Transverse colon (tissue), 4 donors: Measurements from ENCODE around the gene TMEM53. TPM values are rescaled to one million over a fixed set of nuclear protein-coding genes. Genes with fewer than 3 reads are reported as not detected.

Source experiments
- DNase-seq: peaks from one replicate; pipeline ENCODE4 v3.0.0-alpha.2; 2019
- H3K27ac ChIP-seq, 4 donors: fragments of 200-600 bp; sonication (generic); 2 replicates each; pipeline ENCODE4 v1.5.1; 2016 to 2018; ENCODE audit warnings: inconsistent platforms in 4 of 4
- H3K27me3 ChIP-seq: fragments of 200-600 bp; sonication (generic); 2 replicates; pipeline ENCODE4 v1.5.1; 2017; ENCODE audit warnings: inconsistent platforms
- H3K36me3 ChIP-seq, 4 donors: fragments of 200-600 bp; sonication (generic); 2 replicates each; pipeline ENCODE4 v1.5.1; 2017 to 2019; ENCODE audit warnings: inconsistent platforms in 4 of 4
- H3K4me1 ChIP-seq, 4 donors: fragments of 200-600 bp; sonication (generic); 2 replicates each; pipeline ENCODE4 v1.5.1; 2017 to 2020; ENCODE audit warnings: inconsistent platforms in 4 of 4
- H3K4me3 ChIP-seq, 4 donors: fragments of 200-600 bp; sonication (generic); 1 replicate in 1 of 4; 2 replicates in 3 of 4; pipeline versions ENCODE4 v1.5.1 to v1.6.1; 2017 to 2019; ENCODE audit warnings: inconsistent platforms in 4 of 4
- H3K9me3 ChIP-seq, 2 donors: fragments of 200-600 bp; sonication (generic); 2 replicates each; pipeline ENCODE4 v1.5.1; 2017 to 2019; ENCODE audit warnings: inconsistent platforms in 2 of 2
- CTCF ChIP-seq, 5 experiments: fragments of 200-600 bp in 3 of 5; fragments of 450-650 bp in 2 of 5; sonication (generic) in 3 of 5; IDR thresholded peaks; 1 replicate in 2 of 5; 2 replicates in 3 of 5; pipeline ENCODE4 v1.5.1; 2016 to 2017; ENCODE audit warnings: antibody characterized with exemption in 5 of 5, inconsistent platforms in 3 of 5, mild to moderate bottlenecking in 2 of 5, moderate library complexity in 1 of 5
- EP300 ChIP-seq: sonication (generic); formaldehyde crosslinking; IDR thresholded peaks from one replicate; pipeline ENCODE4 v1.6.1; 2017; ENCODE audit warnings: antibody characterized with exemption, low read depth
- POLR2A ChIP-seq: fragments of 450-650 bp; IDR thresholded peaks from one replicate; pipeline ENCODE4 v1.6.1; 2016; ENCODE audit warnings: antibody characterized with exemption, mild to moderate bottlenecking, moderate library complexity
- POLR2AphosphoS5 ChIP-seq, 3 donors: sonication (generic); formaldehyde crosslinking; IDR thresholded peaks; one replicate each; pipeline ENCODE4 v1.6.1; 2016; ENCODE audit warnings: antibody characterized with exemption in 3 of 3
- WGBS, 2 donors: methylation state at CpG; one replicate each; pipeline ENCODE4 v1.1.5; 2018; ENCODE audit warnings: low coverage in 1 of 2; 5-methylcytosine and 5-hydroxymethylcytosine counted together
- in situ Hi-C, 4 donors: fragments of 200-750 bp; cut with MboI; loops; one replicate each; pipeline versions ENCODE4 v1.15.0 to v1.15.1; 2017; ENCODE audit warnings: low sequenced_read_pairs in 3 of 4, low pct_ligation_motif_present in 1 of 4, low pct_unique_long_range_greater_than_20kb in 1 of 4
- intact Hi-C: fragments of 100-400 bp; cut with DNase I; formaldehyde crosslinking; loops from one replicate; pipeline ENCODE4 v1.15.1; 2023; ENCODE audit warnings: low total_unique reads
- total RNA-seq, 4 donors: library from RNA; depleted of rRNA; stranded (reverse); fragments of >200 nt; gene quantifications; one replicate each; pipeline ENCODE4 v1.1.0, GENCODE V29; 2016

TMEM53 gene
- total RNA-seq, 4 donors from 2014 or later = 14.2 to 40.8 (median 22.9) TPM

- Histone ChIP-seq H3K27ac (no peak overlapping the region), H3K9me3 (no peaks in the 10 kb centered on the region), H3K4me1 (peaks cover 0 to 49% (median 19%) of the 10 kb centered on the region in 4 donors), H3K27me3 (no peaks in the 10 kb centered on the region), H3K4me3 (no peak overlapping the region), H3K36me3 (peaks cover 0 to 11% (median 5%) of the 10 kb centered on the region in 4 donors)
- TF ChIP-seq CTCF (IDR thresholded peaks at IDR 0.05) (no peak), EP300 (no peak), POLR2AphosphoS5 (IDR thresholded peaks at IDR 0.05) (no peak), POLR2A (no peak)
- WGBS, 2 donors = 88% methylated on average over 24 of the region's 24 CpGs; no CpG with 5 or more reads in 1 of the 2 donors
- intact Hi-C loops (no loop called here), in situ Hi-C loops (no loop called here)
- no peak for DNase-seq
Observed at GRCh38 chr1:44640200-44640853, 34.0 kb downstream of the TMEM53 start.

GRCh38 chr1:44637702-44638411 is 36.4 kb downstream of the TMEM53 start:
- 59 to 84% methylated on average over 5 to 27 of the region's 27 CpGs for WGBS, 2 donors
- TF ChIP-seq EP300 = no peak
- no peak for TF ChIP-seq CTCF (IDR thresholded peaks at IDR 0.05)
- TF ChIP-seq POLR2A = no peak
- no peak for TF ChIP-seq POLR2AphosphoS5 (IDR thresholded peaks at IDR 0.05)
- H3K9me3 ChIP-seq = no peaks in the 10 kb centered on the region
- intact Hi-C loops (loop anchor here (5.0 kb wide), 1 partner anchor 594 kb away; no protein-coding TSS in a partner anchor), in situ Hi-C loops (no loop called here)
- H3K27me3 ChIP-seq = no peaks in the 10 kb centered on the region
- no peak for DNase-seq
- H3K36me3 ChIP-seq = peaks cover 0 to 11% (median 5%) of the 10 kb centered on the region in 4 donors
- H3K27ac ChIP-seq = peak overlapping the region; percentile 23 to 74 (median 62)
- H3K4me1 ChIP-seq = peaks cover 12 to 35% (median 25%) of the 10 kb centered on the region in 4 donors
- H3K4me3 ChIP-seq = no peak overlapping the region

GRCh38 chr1:44636688-44637598 is 37.3 kb downstream of the TMEM53 start:
- Histone ChIP-seq H3K27ac (peak overlapping the region; percentile 11 to 74 (median 62)), H3K27me3 (no peaks in the 10 kb centered on the region), H3K4me1 (peaks cover 16 to 39% (median 29%) of the 10 kb centered on the region in 4 donors), H3K9me3 (no peaks in the 10 kb centered on the region), H3K36me3 (peaks cover 0 to 11% (median 5%) of the 10 kb centered on the region in 4 donors), H3K4me3 (no peak overlapping the region)
- WGBS, 2 donors = 78% methylated on average over 13 of the region's 13 CpGs; no CpG with 5 or more reads in 1 of the 2 donors
- intact Hi-C loops = loop anchor here (5.0 kb wide), 1 partner anchor 595 kb away; no protein-coding TSS in a partner anchor
- peak in 2 of 3 donors; percentile 33 to 49 for TF ChIP-seq POLR2AphosphoS5 (IDR thresholded peaks at IDR 0.05)
- no peak for TF ChIP-seq CTCF (IDR thresholded peaks at IDR 0.05)
- no peak for TF ChIP-seq POLR2A
- DNase-seq = no peak
- in situ Hi-C loops = no loop called here
